ENCODE results near the gene RAB22A. TPM values are rescaled to one million over a fixed set of nuclear protein-coding genes. Genes with fewer than 3 reads are reported as not detected.

RAB22A gene, protein sequence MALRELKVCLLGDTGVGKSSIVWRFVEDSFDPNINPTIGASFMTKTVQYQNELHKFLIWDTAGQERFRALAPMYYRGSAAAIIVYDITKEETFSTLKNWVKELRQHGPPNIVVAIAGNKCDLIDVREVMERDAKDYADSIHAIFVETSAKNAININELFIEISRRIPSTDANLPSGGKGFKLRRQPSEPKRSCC
- total RNA-seq (ENCODE audit: low replicate concordance), result 5.7 and 7.9 TPM in 2 replicates

- Histone ChIP-seq H3K4me3 (peak within 1 kb of the TSS; percentile 100), H3K36me3 (peaks cover 7% of the 10 kb centered on the region), H2AFZ (replicated peaks) (peak within 1 kb of the TSS; percentile 99), H3K4me1 (peaks cover 6% of the 10 kb centered on the region), H3K27me3 (no peaks in the 10 kb centered on the region), H3K79me2 (ENCODE audit: low read depth) (peaks cover 24% of the 10 kb centered on the region), H3F3A (ENCODE audit: low read depth) (peaks cover 6% of the 10 kb centered on the region), H3K9me3 (ENCODE audit: low read depth) (no peaks in the 10 kb centered on the region), H3K27ac (peak within 1 kb of the TSS; percentile 78), H3K9ac (peak within 1 kb of the TSS; percentile 97), H4K20me1 (ENCODE audit: low read depth) (peaks cover 10% of the 10 kb centered on the region), H3K4me2 (peak within 1 kb of the TSS; percentile 99)
- Mint-ChIP-seq H3K27ac (peak within 1 kb of the TSS; percentile 72), H3K36me3 (peaks cover 18% of the 10 kb centered on the region), H3K9me3 (no peaks in the 10 kb centered on the region), H3K27me3 (ENCODE audit: insufficient read depth, low read depth) (no peaks in the 10 kb centered on the region), H3K4me3 (peak within 1 kb of the TSS; percentile 94), H3K4me1 (peaks cover 10% of the 10 kb centered on the region)
- no peak for TF ChIP-seq EZH2 (IDR thresholded peaks at IDR 0.05)
- TF ChIP-seq CTCF (IDR thresholded peaks at IDR 0.05), result no peak
- no peak for TF ChIP-seq EZH2phosphoT487 (IDR thresholded peaks at IDR 0.05)
- DNase-seq (ENCODE audit: low spot score), result peak; percentile 95
Observed at GRCh38 chr20:58309591-58310290, at the start of gene RAB22A. Gene RAB22A (plus strand): TSS chr20:58309715. CDS start chr20:58309977, 262 bp downstream.

DNA sequence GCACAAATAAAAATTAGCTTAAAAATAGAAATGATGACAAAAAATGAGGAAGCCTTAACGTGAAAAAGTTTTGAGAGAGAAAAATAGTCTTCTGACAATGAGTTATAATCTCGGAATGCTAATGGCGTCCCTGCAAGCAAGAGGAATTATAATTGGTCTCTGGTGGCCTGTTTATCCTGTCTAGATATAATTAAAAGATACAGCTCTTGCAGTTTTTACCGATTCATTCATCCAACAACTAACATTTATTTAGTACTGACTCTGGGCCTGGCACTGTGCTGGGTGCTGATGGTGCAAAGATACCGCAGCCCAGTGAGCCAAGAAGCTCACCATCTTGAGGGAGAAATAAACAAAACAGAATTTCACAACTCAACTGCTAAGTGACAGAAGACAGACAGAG lies 49.5 kb upstream of the RAB22A start:
- Histone ChIP-seq H3K9ac (no peak overlapping the region), H3K4me2 (no peak overlapping the region), H3K27me3 (no peaks in the 10 kb centered on the region), H2AFZ (replicated peaks) (no peak overlapping the region), H3K4me1 (no peaks in the 10 kb centered on the region), H3K4me3 (no peak overlapping the region), H3F3A (ENCODE audit: low read depth) (no peaks in the 10 kb centered on the region), H3K27ac (no peak overlapping the region), H3K36me3 (no peaks in the 10 kb centered on the region), H3K79me2 (ENCODE audit: low read depth) (no peaks in the 10 kb centered on the region), H4K20me1 (ENCODE audit: low read depth) (no peaks in the 10 kb centered on the region), H3K9me3 (ENCODE audit: low read depth) (no peaks in the 10 kb centered on the region)
- H3K9me3 Mint-ChIP-seq, result no peaks in the 10 kb centered on the region
- no peak for DNase-seq (ENCODE audit: low spot score)
- no peaks in the 10 kb centered on the region for H3K36me3 Mint-ChIP-seq
- TF ChIP-seq CTCF (IDR thresholded peaks at IDR 0.05) (no peak), EZH2phosphoT487 (IDR thresholded peaks at IDR 0.05) (no peak), EZH2 (IDR thresholded peaks at IDR 0.05) (no peak)
- H3K4me3 Mint-ChIP-seq, result no peak overlapping the region
- no peaks in the 10 kb centered on the region for H3K4me1 Mint-ChIP-seq
- no peak overlapping the region for H3K27ac Mint-ChIP-seq
- no peaks in the 10 kb centered on the region for H3K27me3 Mint-ChIP-seq (ENCODE audit: insufficient read depth, low read depth)

- Mint-ChIP-seq H3K9me3 (no peaks in the 10 kb centered on the region), H3K4me3 (no peak overlapping the region), H3K36me3 (no peaks in the 10 kb centered on the region), H3K27me3 (ENCODE audit: insufficient read depth, low read depth) (no peaks in the 10 kb centered on the region), H3K4me1 (no peaks in the 10 kb centered on the region), H3K27ac (no peak overlapping the region)
- Histone ChIP-seq H3K79me2 (ENCODE audit: low read depth) (no peaks in the 10 kb centered on the region), H3K4me1 (no peaks in the 10 kb centered on the region), H4K20me1 (ENCODE audit: low read depth) (no peaks in the 10 kb centered on the region), H3K36me3 (no peaks in the 10 kb centered on the region), H3K27me3 (no peaks in the 10 kb centered on the region), H3F3A (ENCODE audit: low read depth) (no peaks in the 10 kb centered on the region), H3K9me3 (ENCODE audit: low read depth) (no peaks in the 10 kb centered on the region), H2AFZ (replicated peaks) (no peak overlapping the region), H3K9ac (no peak overlapping the region), H3K4me2 (no peak overlapping the region), H3K27ac (no peak overlapping the region), H3K4me3 (no peak overlapping the region)
- TF ChIP-seq EZH2phosphoT487 (IDR thresholded peaks at IDR 0.05) (no peak), EZH2 (IDR thresholded peaks at IDR 0.05) (no peak), CTCF (IDR thresholded peaks at IDR 0.05) (no peak)
- no peak for DNase-seq (ENCODE audit: low spot score)
Observed at GRCh38 chr20:58261660-58262059, 47.9 kb upstream of the RAB22A start.
